Measurements from ENCODE around the gene ITLN2. TPM values are rescaled to one million over a fixed set of nuclear protein-coding genes. Genes with fewer than 3 reads are reported as not detected.
"Not testable (repeated sequence)": the region's sequence is repeated elsewhere in the genome, so short reads cannot be mapped to it uniquely, and the experiment has no call there.

Gene ITLN2
- total RNA-seq, 1 donor from 2014 or later = not detected

- DNase-seq = no peak
Observed at GRCh38 chr1:160904783-160905616, 49.6 kb downstream of the ITLN2 start.

- not testable (repeated sequence) for DNase-seq
Observed at GRCh38 chr1:160902251-160902650, 52.4 kb downstream of the ITLN2 start.

- no peak for DNase-seq
Observed at GRCh38 chr1:160901768-160902167, 52.8 kb downstream of the ITLN2 start.

GRCh38 chr1:160900683-160901082 lies 53.9 kb downstream of the ITLN2 start:
- not testable (repeated sequence) for DNase-seq

Other genes with a start within 250 kb of the ITLN2 start
- gene CD48, start 243.0 kb downstream of the ITLN2 start, total RNA-seq = 3.3 TPM
- gene SLAMF7, start 215.6 kb downstream of the ITLN2 start, total RNA-seq = 0.41 TPM
- gene LY9, start 158.6 kb downstream of the ITLN2 start, total RNA-seq = 0.62 TPM
- not detected for gene CD244, start 91.9 kb downstream of the ITLN2 start, total RNA-seq
- gene ITLN1, start 69.6 kb downstream of the ITLN2 start, total RNA-seq = 0.62 TPM
- 30.0 TPM for gene F11R, start 66.3 kb upstream of the ITLN2 start, total RNA-seq
- gene TSTD1, start 84.2 kb upstream of the ITLN2 start, total RNA-seq = 53.9 TPM
- 50.4 TPM for gene USF1, start 91.2 kb upstream of the ITLN2 start, total RNA-seq
- gene ARHGAP30, start 115.1 kb upstream of the ITLN2 start, total RNA-seq = 3.0 TPM
- gene NECTIN4, start 134.7 kb upstream of the ITLN2 start, total RNA-seq = 18.0 TPM
- 3.3 TPM for gene KLHDC9, start 143.6 kb upstream of the ITLN2 start, total RNA-seq
- gene PFDN2, start 163.2 kb upstream of the ITLN2 start, total RNA-seq = 24.5 TPM
- gene NIT1, start 163.3 kb upstream of the ITLN2 start, total RNA-seq = 19.3 TPM
- 37.6 TPM for gene DEDD, start 177.9 kb upstream of the ITLN2 start, total RNA-seq
- gene UFC1, start 199.2 kb upstream of the ITLN2 start, total RNA-seq = 109 TPM
- gene USP21, start 204.7 kb upstream of the ITLN2 start, total RNA-seq = 16.5 TPM
- gene PPOX, start 211.6 kb upstream of the ITLN2 start, total RNA-seq = 15.2 TPM
- gene B4GALT3, start 222.7 kb upstream of the ITLN2 start, total RNA-seq = 9.3 TPM
- 18.9 TPM for gene ADAMTS4, start 244.2 kb upstream of the ITLN2 start, total RNA-seq
- 174 TPM for gene NDUFS2, start 247.6 kb upstream of the ITLN2 start, total RNA-seq